ENCODE results near the gene PRKCH.

GRCh38 chr14:61287196-61287595, 34.2 kb upstream of the PRKCH start:
- TF ChIP-seq POLR2A (IDR thresholded peaks at IDR 0.05), result no peak
- TF ChIP-seq, protein P1, sequence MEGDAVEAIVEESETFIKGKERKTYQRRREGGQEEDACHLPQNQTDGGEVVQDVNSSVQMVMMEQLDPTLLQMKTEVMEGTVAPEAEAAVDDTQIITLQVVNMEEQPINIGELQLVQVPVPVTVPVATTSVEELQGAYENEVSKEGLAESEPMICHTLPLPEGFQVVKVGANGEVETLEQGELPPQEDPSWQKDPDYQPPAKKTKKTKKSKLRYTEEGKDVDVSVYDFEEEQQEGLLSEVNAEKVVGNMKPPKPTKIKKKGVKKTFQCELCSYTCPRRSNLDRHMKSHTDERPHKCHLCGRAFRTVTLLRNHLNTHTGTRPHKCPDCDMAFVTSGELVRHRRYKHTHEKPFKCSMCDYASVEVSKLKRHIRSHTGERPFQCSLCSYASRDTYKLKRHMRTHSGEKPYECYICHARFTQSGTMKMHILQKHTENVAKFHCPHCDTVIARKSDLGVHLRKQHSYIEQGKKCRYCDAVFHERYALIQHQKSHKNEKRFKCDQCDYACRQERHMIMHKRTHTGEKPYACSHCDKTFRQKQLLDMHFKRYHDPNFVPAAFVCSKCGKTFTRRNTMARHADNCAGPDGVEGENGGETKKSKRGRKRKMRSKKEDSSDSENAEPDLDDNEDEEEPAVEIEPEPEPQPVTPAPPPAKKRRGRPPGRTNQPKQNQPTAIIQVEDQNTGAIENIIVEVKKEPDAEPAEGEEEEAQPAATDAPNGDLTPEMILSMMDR (IDR thresholded peaks at IDR 0.05), result no peak
- TF ChIP-seq POLR2AphosphoS5 (IDR thresholded peaks at IDR 0.05), result no peak
- TF ChIP-seq EP300 (IDR thresholded peaks at IDR 0.05), result no peak
